Measurements from ENCODE around the gene RFX3.

GRCh38 chr9:3409453-3409852 is 116.3 kb downstream of the RFX3 start:
- no peak for TF ChIP-seq CTCF (IDR thresholded peaks at IDR 0.05 in 4 of 5, conservative IDR thresholded peaks at IDR 0.05 in 1 of 5)
- no peak for TF ChIP-seq POLR2A (IDR thresholded peaks at IDR 0.05)

Data from gastrocnemius medialis (tissue), 4 donors.